AG04449 (cell line): ENCODE results near the gene ETV5.

ENCODE experiments used
- CTCF ChIA-PET: fragments of 350-600 bp; formaldehyde crosslinking; extraction: SDS; loops from one replicate; lab custom pipeline; 2021; ENCODE audit warnings: antibody characterized with exemption; lab: Yijun Ruan, JAX
- POLR2A ChIA-PET: fragments of 400-600, 350-600 bp; formaldehyde crosslinking; extraction: SDS; loops from one replicate; lab custom pipeline; 2020; ENCODE audit warnings: antibody characterized with exemption, inconsistent platforms; lab: Yijun Ruan, JAX
- DNase-seq: peaks from one replicate; pipeline ENCODE4 v3.0.0-alpha.2; 2010; ENCODE audit warnings: low read depth, low spot score
- H3K4me3 ChIP-seq: 2 replicates; pipeline ENCODE4 v1.5.1; 2011; ENCODE audit warnings: low read depth, mild to moderate bottlenecking, control low read depth, low read length
- CTCF ChIP-seq: IDR thresholded peaks from one replicate; pipeline ENCODE4 v1.5.1; 2011; ENCODE audit warnings: mild to moderate bottlenecking, moderate library complexity, low read length, control low read depth, inconsistent platforms; ENCODE audit not compliant: insufficient read depth; ENCODE audit errors: missing control alignments

ETV5 gene

GRCh38 chr3:186150041-186150830, 41.3 kb upstream of the ETV5 start:
- no peak overlapping the region for H3K4me3 ChIP-seq
- POLR2A ChIA-PET: no interaction called here
- DNase-seq: no peak
- no peak for TF ChIP-seq CTCF
- CTCF ChIA-PET: no interaction called here

- no peak for TF ChIP-seq CTCF
- no peak overlapping the region for H3K4me3 ChIP-seq
- ChIA-PET CTCF (interaction anchor here (1.0 kb wide), 1 partner anchor 11 kb away, joined by 3 read pairs; no protein-coding TSS in a partner anchor), POLR2A (no interaction called here)
- DNase-seq: no peak
These were observed 40.6 kb upstream of the ETV5 start for GRCh38 chr3:186149319-186149960.

- no peak overlapping the region for H3K4me3 ChIP-seq
- CTCF ChIA-PET: no interaction called here
- POLR2A ChIA-PET: no interaction called here
- no peak for TF ChIP-seq CTCF
- DNase-seq: no peak
These were observed 35.4 kb upstream of the ETV5 start for GRCh38 chr3:186144257-186144656.

GRCh38 chr3:186143250-186143649, 34.4 kb upstream of the ETV5 start:
- CTCF ChIA-PET: no interaction called here
- TF ChIP-seq CTCF: no peak
- POLR2A ChIA-PET: no interaction called here
- DNase-seq: no peak
- H3K4me3 ChIP-seq: no peak overlapping the region

GRCh38 chr3:186142393-186142932, 33.6 kb upstream of the ETV5 start:
- ChIA-PET CTCF (no interaction called here), POLR2A (no interaction called here)
- H3K4me3 ChIP-seq: no peak overlapping the region
- no peak for DNase-seq
- TF ChIP-seq CTCF: no peak

- no peak for TF ChIP-seq CTCF
- ChIA-PET CTCF (no interaction called here), POLR2A (no interaction called here)
- H3K4me3 ChIP-seq: no peak overlapping the region
- DNase-seq: no peak
These were observed 32.9 kb upstream of the ETV5 start for GRCh38 chr3:186141790-186142189.
